HFF-Myc (cell line): Measurements from ENCODE around the gene CPT1B.

ENCODE experiments used
- DNase-seq: peaks from one replicate; pipeline ENCODE4 v3.0.0-alpha.2; 2011; ENCODE audit warnings: low read depth; ENCODE audit errors: extremely low read depth
- H3K4me3 ChIP-seq: replicated peaks from 2 replicates; pipeline ENCODE4 v1.5.1; 2011; ENCODE audit warnings: low read depth, mild to moderate bottlenecking, control low read depth, low read length
- CTCF ChIP-seq: IDR thresholded peaks from 2 replicates; pipeline ENCODE4 v1.5.1; 2012; ENCODE audit warnings: mild to moderate bottlenecking, low read depth, low read length, control low read depth; ENCODE audit errors: missing control alignments

The CPT1B gene

GRCh38 chr22:50613291-50613981 is 35.2 kb upstream of the CPT1B start:
- no peak for DNase-seq
- TF ChIP-seq CTCF = no peak

GRCh38 chr22:50612528-50613221 is 34.4 kb upstream of the CPT1B start:
- no peak for TF ChIP-seq CTCF
- no peak for DNase-seq

More at GRCh38 chr22:50613291-50613981, 35.2 kb upstream of the CPT1B start:
- H3K4me3 ChIP-seq = no peak overlapping the region

GRCh38 chr22:50612168-50612527 is 33.9 kb upstream of the CPT1B start:
- no peak overlapping the region for H3K4me3 ChIP-seq
- DNase-seq = no peak

More at GRCh38 chr22:50612528-50613221, 34.4 kb upstream of the CPT1B start:
- no peak overlapping the region for H3K4me3 ChIP-seq

GRCh38 chr22:50611341-50612060 is 33.3 kb upstream of the CPT1B start:
- no peak overlapping the region for H3K4me3 ChIP-seq
- no peak for TF ChIP-seq CTCF
- DNase-seq = no peak

More at GRCh38 chr22:50612168-50612527, 33.9 kb upstream of the CPT1B start:
- TF ChIP-seq CTCF = no peak

- TF ChIP-seq CTCF = no peak
- H3K4me3 ChIP-seq = no peak overlapping the region
- DNase-seq = no peak
Measured at GRCh38 chr22:50610581-50610980, 32.4 kb upstream of the CPT1B start.

- TF ChIP-seq CTCF = no peak
- no peak overlapping the region for H3K4me3 ChIP-seq
- DNase-seq = no peak
Measured at GRCh38 chr22:50610041-50610451, 31.8 kb upstream of the CPT1B start.
